NCI-H2227 treated with DMSO at 0.1 percent for 48 hours (cell line): ENCODE measurements around the gene CFAP57.
"Not testable (repeated sequence)": the region's sequence is repeated elsewhere in the genome, so short reads cannot be mapped to it uniquely, and the experiment has no call there.

ENCODE experiments used
- DNase-seq: peaks from one replicate; lab custom pipeline; 2025; lab: John Stamatoyannopoulos, UW

Gene CFAP57

GRCh38 chr1:43172527-43172972 is 420 bp downstream of the CFAP57 start:
- DNase-seq: peak; percentile 95

- DNase-seq: no peak
These were observed 2.7 kb downstream of the CFAP57 start for GRCh38 chr1:43174873-43175272.

GRCh38 chr1:43177691-43178090 is 5.6 kb downstream of the CFAP57 start:
- no peak for DNase-seq

GRCh38 chr1:43184388-43184787 is 12.3 kb downstream of the CFAP57 start:
- no peak for DNase-seq

- no peak for DNase-seq
These were observed 12.9 kb downstream of the CFAP57 start for GRCh38 chr1:43184995-43185394.

GRCh38 chr1:43188106-43188505 is 16.0 kb downstream of the CFAP57 start:
- DNase-seq: no peak

- no peak for DNase-seq
These were observed 22.4 kb downstream of the CFAP57 start for GRCh38 chr1:43194509-43194908.

- no peak for DNase-seq
These were observed 25.4 kb downstream of the CFAP57 start for GRCh38 chr1:43197343-43198127.

GRCh38 chr1:43199093-43199726 is 27.1 kb downstream of the CFAP57 start:
- peak; percentile 83 for DNase-seq

GRCh38 chr1:43203859-43204258 is 31.7 kb downstream of the CFAP57 start:
- no peak for DNase-seq

- no peak for DNase-seq
These were observed 32.3 kb downstream of the CFAP57 start for GRCh38 chr1:43204394-43204793.

- DNase-seq: no peak
These were observed 33.5 kb downstream of the CFAP57 start for GRCh38 chr1:43205671-43206070.

- no peak for DNase-seq
These were observed 34.6 kb downstream of the CFAP57 start for GRCh38 chr1:43206600-43207228.

- no peak for DNase-seq
These were observed 35.2 kb downstream of the CFAP57 start for GRCh38 chr1:43207229-43207853.

- DNase-seq: not testable (repeated sequence)
These were observed 36.1 kb downstream of the CFAP57 start for GRCh38 chr1:43208277-43208676.

GRCh38 chr1:43214501-43215444 is 42.6 kb downstream of the CFAP57 start:
- DNase-seq: no peak

GRCh38 chr1:43217747-43218146 is 45.6 kb downstream of the CFAP57 start:
- DNase-seq: no peak

GRCh38 chr1:43220905-43221778 is 49.0 kb downstream of the CFAP57 start:
- no peak for DNase-seq

GRCh38 chr1:43221797-43222196 is 49.7 kb downstream of the CFAP57 start:
- no peak for DNase-seq

- no peak for DNase-seq
These were observed 50.7 kb downstream of the CFAP57 start for GRCh38 chr1:43222879-43223278.
